NCI-H2171 treated with DMSO at 0.1 percent for 48 hours (cell line): Measurements from ENCODE around the gene COL9A3.

Source experiments
- DNase-seq: peaks from one replicate; lab custom pipeline; 2025; lab: John Stamatoyannopoulos, UW

The COL9A3 gene

DNA sequence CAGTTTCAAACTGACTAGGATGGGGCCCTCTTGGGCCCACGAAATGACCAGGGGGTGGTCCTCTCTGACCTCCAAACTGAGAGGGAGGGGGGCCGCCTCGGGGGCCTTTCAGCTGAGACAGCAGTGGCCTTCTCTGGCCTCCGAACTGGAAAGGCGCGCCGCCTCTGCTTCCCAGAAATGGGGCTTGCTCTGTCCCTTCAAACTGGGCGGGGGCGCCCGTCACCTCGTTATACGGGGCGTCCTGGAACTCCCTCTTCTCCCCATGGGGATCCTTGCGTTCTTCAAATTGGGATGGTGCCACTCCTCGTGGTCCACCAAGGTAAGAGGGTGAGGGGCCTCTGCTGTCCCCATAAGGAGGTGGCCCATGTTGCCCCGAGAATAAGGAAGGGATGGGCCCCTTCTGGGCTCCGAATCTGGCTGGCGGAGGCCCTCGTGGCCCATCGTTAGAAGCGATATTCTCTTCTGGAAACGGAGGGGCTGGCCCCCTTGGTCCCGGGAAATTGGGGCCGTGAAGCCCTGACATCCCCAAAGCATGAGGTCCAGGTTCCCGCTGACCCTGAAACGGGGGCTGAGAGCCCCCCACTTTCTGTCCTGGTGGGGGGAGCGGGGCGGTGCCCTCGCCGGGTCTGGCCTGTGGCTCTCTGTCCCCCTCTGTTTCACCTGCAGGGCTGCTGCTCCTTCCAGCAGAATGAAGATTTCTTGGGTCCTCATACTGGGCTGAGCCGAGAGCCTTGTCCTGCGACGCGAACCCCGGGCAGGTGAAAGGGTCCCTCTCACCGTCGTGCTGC is 63.5 kb downstream of the COL9A3 start:
- no peak for DNase-seq

DNA sequence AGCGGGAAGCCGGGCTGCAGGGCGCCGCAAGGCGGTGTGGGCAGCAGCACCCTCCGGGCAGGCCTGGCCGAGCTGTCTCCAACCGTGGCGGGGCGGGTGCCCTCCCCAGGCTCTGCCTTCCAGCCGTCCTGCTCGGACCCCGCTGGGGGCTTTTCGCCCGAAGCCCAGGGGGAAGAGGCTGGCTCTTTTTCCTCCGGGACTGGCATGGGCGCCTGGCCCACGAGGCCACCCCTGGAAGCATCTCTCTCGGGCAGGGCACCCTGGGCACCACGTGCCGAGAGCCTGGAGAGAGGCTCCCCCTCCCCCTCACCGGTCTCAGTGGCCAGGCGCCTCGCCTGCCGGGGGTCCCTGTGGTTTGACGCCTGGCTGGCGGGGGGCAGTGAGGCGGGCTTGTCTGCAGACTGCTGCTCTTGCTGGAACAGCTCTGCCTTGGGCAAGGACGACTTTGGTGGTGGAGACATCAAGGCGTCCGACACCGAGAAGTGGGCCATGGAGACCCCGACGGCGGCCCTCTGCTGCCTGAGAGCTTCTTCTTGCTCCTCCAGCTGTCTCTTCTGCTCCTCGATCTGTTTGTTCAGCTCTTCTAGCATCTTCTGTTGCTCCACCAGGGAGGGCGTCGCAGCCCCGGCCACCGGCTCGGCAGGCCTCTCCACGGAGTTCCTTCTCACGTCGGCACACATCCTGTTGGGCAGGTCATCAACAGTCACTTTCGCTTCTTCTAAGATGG is 64.2 kb downstream of the COL9A3 start:
- DNase-seq = no peak

DNA sequence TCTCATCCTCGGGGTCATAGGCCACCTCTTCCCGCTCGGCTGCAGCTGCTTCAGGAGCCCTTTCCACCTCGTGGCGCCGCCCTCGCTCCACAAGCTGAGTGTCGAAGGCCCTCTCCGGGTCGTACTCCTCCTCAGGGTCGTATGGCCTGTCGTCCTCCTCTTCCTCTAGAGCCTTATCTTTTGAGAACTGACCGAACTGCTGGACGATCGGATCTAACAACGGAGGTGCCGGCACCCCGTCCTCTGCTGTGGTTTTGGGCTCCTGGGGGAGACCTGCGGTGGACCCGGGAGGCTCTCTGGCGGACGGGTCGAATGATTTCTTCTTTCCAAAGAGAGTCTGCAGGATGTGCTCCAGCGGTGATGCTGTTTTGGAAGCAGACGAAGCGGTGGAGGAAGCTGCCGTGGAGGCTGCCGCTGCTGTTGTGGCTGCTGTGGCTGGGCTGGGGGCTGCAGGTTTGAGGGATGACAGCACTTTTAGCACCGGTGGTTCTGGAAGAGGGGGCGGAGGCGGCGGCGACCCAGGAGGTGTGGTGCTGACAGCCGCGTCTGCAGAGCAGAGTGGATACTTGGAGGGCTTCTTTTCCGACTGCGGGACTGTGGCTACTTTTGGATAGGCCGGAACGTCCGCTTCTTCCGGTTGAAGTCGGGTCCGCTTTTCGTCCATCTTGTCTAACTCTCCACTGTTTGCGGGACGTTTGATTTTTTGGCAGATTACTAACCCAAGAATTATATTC is 65.0 kb downstream of the COL9A3 start:
- no peak for DNase-seq

DNA sequence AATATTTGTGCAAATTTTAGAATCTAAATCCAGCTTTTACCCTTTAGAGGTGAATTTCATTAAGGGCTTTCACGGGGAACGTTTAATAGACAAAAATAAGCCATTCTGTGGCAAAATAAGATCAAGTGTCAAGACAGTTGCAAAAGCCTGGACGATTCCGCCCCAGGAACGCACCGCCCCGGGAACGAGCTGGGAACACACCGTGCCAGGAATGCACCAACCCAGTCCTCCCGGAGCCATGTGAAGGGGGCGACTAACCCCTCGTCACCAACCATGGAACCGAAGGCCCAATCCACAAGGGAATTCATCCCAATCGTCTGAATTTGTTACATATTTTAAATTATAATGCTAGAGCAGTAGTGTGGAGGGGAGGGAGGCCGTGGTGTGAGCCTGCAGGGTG is 65.6 kb downstream of the COL9A3 start:
- no peak for DNase-seq

DNA sequence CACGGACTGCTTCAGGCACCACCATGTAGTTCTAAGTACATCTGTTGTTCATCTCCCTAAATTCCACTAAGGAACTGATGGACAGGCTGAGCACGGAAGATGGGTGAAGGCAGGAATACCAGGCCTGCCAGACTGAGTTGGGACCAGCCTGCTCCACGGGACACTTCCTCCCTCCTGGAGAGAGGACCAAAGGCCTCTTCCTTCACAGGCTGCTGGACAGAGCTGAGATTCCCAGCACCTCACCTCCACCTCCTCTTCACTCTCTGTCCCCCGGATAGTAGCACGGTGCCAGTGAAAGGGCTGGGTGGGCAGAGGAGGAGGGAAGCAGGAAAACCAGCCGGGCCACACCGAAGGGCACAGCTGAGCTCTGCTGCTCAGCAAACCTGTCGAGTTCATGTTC is 67.7 kb downstream of the COL9A3 start:
- DNase-seq = no peak

DNA sequence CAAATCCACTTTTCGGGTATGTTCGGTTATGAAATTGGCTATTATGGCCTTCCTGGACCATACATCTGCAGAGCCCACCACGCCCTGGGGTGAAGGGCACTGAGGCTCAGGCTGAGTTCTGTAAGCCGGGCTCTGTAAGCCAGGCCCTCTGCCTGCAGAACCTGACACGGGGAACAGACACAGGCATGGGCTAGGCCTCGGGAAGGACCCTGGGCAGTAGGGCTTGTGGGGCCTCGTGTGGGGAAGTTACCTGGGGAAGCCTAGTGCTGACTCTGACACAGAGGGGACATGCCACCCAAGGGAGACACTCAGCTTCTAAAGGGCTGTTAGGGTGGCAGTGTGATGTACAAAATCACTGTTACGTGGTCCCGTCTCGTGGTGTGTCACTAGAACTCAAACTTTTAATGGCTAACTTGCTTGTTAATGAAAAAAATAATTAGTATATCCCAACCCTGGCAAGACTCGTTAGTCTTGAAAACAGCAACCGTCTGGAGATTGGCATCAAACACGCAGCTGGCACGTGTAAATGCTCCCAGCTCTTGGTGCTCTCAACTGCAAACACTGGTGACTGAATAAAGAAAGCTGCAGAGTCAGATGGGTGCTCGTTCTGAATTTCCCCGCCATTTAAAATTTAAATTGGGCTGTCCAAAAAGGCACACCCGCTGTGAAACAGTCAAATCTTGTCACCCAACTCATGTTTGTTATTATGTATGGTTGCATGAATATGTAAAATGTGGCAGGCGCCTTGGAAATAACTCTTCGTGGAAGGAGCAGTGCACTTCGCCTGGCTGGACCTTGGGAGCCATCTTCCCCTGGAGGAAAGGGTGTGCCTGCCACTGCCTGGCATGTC is 68.4 kb downstream of the COL9A3 start:
- no peak for DNase-seq

DNA sequence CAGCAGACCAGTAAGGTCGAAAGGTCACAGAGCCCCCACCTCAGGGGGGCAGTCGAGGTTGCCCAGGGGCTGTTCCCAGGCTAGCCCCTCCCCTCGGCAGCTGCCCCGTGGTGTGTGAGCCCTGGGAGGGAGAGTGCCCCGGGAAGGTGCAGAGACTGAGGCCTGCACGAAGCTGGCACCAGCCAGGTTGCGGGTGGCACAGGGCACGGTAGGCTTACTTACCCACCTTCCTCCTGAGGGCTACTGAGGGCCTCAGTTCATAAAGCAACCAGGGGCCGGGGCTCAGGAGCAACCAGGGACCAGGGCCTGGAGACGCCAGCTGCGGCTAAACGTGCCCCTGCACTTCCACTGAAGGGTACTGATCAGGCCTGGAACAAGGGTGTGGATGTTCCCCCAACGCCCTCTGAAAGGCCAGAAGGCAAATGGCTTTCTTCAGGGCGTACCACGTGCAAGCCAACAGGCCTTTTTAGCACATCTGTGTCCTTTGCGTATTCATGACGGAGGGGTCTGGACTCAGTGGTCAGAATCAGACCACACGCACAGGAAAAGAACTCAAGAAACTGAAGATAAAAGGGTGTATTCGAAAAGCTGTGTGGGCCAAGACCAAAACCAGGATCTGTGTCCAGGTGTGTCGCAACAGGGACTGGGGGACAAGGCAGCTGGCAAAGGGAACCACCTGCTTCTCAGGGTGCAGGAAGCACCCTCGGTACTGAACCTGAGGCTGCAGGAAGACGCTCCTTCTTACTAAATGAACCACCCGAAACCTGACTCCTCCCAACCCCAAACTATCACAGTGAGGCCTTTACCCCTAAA is 69.3 kb downstream of the COL9A3 start:
- peak; percentile 45 for DNase-seq

DNA sequence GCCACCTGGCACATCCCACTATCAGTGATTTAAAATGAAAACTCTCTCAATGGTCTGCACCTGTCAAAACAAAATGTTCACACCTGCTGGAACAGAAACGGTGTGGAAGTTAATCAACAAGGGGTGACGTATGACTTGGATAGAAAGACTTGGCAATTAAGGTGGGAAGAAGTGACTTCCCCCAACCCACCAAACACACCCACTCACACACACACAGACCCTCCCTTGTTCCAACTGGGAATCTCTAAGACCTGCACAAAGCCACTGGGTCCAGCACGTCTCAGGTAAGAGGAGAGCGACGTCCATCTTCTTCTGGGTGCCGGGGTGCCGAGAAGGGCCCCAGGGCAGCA is 69.8 kb downstream of the COL9A3 start:
- DNase-seq = no peak

DNA sequence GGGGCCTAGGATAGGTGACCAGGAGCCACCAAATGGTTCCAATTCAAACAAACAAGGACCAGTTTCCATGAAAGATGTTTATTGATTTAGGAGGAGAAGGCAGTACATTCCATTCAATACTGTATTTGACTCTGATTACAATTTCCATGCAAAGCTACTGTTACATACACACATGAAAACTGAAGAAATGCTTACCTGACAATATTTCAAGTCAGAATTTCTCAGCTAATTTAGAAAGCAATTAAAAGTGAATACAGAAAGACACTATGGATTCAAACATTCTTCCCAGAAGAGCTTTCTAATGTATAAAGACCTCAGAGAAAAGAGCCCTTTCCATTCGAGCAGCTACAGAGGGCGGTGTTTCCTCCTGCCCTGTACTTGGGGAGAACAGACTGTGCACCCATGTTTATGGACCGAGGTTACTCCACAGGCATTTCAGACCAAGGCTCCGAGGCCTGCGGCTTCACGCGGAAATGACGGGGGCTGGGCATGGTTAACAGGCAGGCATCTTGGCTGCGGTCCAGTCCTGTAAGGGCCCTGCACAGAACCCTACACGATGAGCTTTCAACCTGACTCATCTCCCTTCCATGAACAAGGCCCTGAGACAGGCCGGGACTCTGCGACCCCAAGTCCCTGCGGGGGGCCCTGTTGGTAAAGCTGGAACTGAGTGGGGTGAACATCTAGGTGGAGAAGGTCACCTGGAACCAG is 70.5 kb downstream of the COL9A3 start:
- DNase-seq = no peak

DNA sequence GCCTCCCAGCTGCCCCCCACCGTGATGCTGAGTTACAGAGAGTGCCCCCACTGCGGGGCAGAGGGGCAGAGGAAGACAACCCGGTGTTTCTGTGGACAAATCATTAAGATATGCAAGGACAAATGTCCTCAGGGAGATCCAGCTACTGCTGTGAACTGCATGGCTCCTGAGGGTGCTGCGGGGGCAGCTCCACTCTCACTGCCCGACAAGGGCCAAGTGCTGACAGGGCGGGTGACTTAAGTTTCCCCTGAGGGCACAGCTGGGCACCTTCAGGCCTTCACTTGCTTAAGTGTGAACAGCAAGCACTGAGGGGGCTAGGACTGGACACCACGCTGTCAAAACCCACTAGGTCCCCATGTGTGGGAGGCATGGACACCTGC is 71.0 kb downstream of the COL9A3 start:
- no peak for DNase-seq

DNA sequence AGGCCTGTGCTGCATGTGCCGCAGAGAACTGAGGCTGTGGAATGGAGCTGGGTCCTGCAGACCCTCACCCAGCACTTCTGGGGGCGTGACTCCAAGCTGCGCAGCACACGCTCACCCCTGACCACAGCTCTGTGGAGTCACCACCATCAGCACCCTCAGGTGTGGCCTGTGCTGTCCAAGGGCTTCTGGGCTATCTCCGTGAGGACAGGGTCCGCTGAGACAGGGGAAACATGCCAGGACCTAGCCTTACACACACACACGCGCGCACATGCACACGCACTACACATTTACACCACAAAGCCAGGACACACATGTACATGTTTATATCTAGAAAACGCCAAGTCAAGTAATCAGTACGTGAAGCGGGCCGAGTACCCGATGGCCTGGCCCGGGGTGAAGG is 71.6 kb downstream of the COL9A3 start:
- DNase-seq = no peak

DNA sequence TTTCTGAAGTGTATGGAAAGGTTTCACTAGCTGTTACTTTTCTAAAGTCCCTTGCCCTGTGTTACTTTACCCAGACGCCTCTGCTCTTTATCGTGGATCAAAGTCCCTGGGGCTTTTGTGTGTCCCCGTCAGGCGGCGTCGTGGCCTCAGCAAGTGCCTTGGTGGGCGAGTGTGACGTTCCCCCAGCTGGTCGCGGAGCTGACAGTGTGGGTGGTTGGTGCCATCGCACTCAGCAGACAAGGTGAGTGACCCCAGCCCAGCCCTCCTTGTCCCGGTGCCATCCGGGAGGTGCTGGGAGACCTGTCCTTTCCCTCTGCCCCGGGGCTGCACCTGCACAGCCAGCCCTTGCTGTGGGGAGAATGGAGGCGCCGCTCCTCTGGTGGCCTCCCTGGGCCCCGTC is 72.1 kb downstream of the COL9A3 start:
- DNase-seq = no peak

DNA sequence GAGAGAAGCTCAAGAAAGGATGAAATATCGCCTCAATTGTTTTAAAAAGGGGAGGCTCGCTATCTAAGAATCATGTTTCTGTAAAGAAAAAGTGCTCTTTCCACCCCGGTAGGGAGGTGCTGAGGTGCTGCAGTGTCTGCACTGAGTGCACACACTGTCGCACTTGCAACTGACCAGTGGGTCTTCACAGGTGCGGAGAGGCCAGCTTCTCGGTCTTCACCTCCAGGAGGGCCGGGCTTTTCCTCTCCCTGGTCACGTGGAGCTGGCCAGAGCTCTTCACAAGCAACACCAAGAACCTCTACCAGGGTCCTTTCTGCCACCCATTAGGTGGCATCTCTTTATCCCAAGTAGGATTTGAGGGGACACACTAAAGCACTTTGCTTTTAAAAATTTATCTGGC is 72.6 kb downstream of the COL9A3 start:
- DNase-seq = no peak

DNA sequence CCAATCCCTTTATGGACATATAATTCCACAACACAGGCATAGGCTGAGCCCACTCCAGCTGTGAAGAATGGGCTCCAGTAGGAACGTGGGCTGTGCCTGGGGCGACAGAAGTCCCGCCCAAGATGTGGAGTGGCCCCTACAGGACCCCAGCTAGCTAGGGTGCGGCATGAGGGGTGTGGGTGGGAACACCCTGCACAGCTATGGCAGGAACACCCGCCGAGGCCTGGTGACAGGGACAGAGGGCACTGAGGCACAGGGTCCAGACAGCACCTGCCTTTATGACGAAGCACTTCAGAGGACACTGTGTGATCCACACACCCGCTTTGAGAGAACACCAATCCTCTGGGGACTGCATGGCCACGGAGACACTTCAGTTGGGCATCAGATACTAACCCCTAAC is 73.0 kb downstream of the COL9A3 start:
- no peak for DNase-seq

DNA sequence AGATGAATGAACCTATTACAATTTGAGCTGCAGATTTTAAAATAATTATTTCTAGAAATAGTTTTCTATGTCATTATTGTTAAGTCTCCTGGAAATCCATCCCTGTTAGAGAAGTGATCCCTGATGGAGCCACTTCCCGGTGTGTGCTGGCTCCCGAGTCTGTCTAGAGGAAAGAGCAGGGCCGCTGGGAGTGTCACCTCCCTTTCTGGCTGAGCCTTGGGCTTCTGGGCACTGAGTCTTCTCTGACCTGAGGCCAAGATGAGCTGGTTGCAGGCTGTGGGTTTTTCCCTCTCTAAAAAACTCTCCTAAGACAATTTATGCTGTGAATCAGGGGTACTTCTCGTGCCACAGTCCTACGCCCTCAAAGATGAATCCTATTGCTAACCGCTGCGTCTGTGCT is 73.6 kb downstream of the COL9A3 start:
- no peak for DNase-seq
